Dedifferentiated amniotic fluid mesenchymal stem cell (primary cell): ENCODE results near the gene PSG1.
"Not testable (repeated sequence)": the region's sequence is repeated elsewhere in the genome, so short reads cannot be mapped to it uniquely, and the experiment has no call there.

ENCODE experiments used
- DNase-seq: peaks from one replicate; pipeline ENCODE4 v3.0.0-alpha.2; 2016; ENCODE audit errors: extremely low spot score

PSG1 gene

GRCh38 chr19:42879613-42880012 is at the start of gene PSG1:
Gene PSG1 (minus strand): TSS chr19:42879713. CDS start chr19:42879581, 132 bp downstream.
- no peak for DNase-seq

- no peak for DNase-seq
These were observed 49.4 kb upstream of the PSG1 start for GRCh38 chr19:42928896-42929295.

GRCh38 chr19:42926781-42927180 is 47.3 kb upstream of the PSG1 start:
- DNase-seq, result no peak

- DNase-seq, result peak; percentile 48
These were observed 43.6 kb upstream of the PSG1 start for GRCh38 chr19:42923106-42923505.

GRCh38 chr19:42920971-42921370 is 41.5 kb upstream of the PSG1 start:
- DNase-seq, result not testable (repeated sequence)

- no peak for DNase-seq
These were observed 40.2 kb upstream of the PSG1 start for GRCh38 chr19:42919757-42920079.

GRCh38 chr19:42919070-42919756 is 39.7 kb upstream of the PSG1 start:
- DNase-seq, result not testable (repeated sequence)

GRCh38 chr19:42918377-42919069 is 39.0 kb upstream of the PSG1 start:
- not testable (repeated sequence) for DNase-seq

GRCh38 chr19:42917634-42918033 is 38.1 kb upstream of the PSG1 start, which contains the start of gene PSG6:
Gene PSG6 (minus strand): TSS chr19:42917894. CDS start chr19:42917792, 102 bp downstream.
- DNase-seq, result not testable (repeated sequence)

GRCh38 chr19:42916931-42917330 is 37.4 kb upstream of the PSG1 start:
- DNase-seq, result not testable (repeated sequence)

GRCh38 chr19:42913516-42913915 is 34.0 kb upstream of the PSG1 start:
- DNase-seq, result not testable (repeated sequence)

GRCh38 chr19:42912941-42913340 is 33.4 kb upstream of the PSG1 start:
- not testable (repeated sequence) for DNase-seq

- not testable (repeated sequence) for DNase-seq
These were observed 32.2 kb upstream of the PSG1 start for GRCh38 chr19:42911731-42912130.

GRCh38 chr19:42906162-42906561 is 26.6 kb upstream of the PSG1 start:
- DNase-seq, result not testable (repeated sequence)

GRCh38 chr19:42900561-42900960 is 21.0 kb upstream of the PSG1 start:
- DNase-seq, result not testable (repeated sequence)

GRCh38 chr19:42899674-42900073 is 20.2 kb upstream of the PSG1 start:
- DNase-seq, result not testable (repeated sequence)

GRCh38 chr19:42899110-42899509 is 19.6 kb upstream of the PSG1 start:
- DNase-seq, result not testable (repeated sequence)

GRCh38 chr19:42898656-42899055 is 19.1 kb upstream of the PSG1 start:
- DNase-seq, result not testable (repeated sequence)

GRCh38 chr19:42897729-42898128 is 18.2 kb upstream of the PSG1 start:
- not testable (repeated sequence) for DNase-seq

GRCh38 chr19:42890446-42890845 is 10.9 kb upstream of the PSG1 start:
- not testable (repeated sequence) for DNase-seq

- DNase-seq, result not testable (repeated sequence)
These were observed 8.4 kb upstream of the PSG1 start for GRCh38 chr19:42887876-42888445.

- not testable (repeated sequence) for DNase-seq
These were observed 3.2 kb upstream of the PSG1 start for GRCh38 chr19:42882730-42883129.

- not testable (repeated sequence) for DNase-seq
These were observed 2.5 kb upstream of the PSG1 start for GRCh38 chr19:42882010-42882409.
